Neural progenitor cell (in vitro differentiated cells): Measurements from ENCODE around the gene TNFRSF11A. TPM values are rescaled to one million over a fixed set of nuclear protein-coding genes. Genes with fewer than 3 reads are reported as not detected.

Experiments used
- DNase-seq: peaks from one replicate; pipeline ENCODE4 v3.0.0-alpha.2; 2016; ENCODE audit warnings: low spot score
- H2AFZ ChIP-seq: fragments of 200-600 bp; sonication (generic); replicated peaks from 2 replicates; pipeline ENCODE4 v1.6.1; 2016; ENCODE audit warnings: antibody characterized with exemption
- H3F3A ChIP-seq: fragments of 200-600 bp; sonication (generic); 2 replicates; pipeline ENCODE4 v1.6.1; 2016; ENCODE audit warnings: antibody characterized with exemption, low read depth
- H3K27ac ChIP-seq: fragments of 200-600 bp; sonication (generic); 2 replicates; pipeline ENCODE4 v1.5.1; 2016; ENCODE audit warnings: mild to moderate bottlenecking
- H3K27me3 ChIP-seq: fragments of 200-600 bp; sonication (generic); 2 replicates; pipeline ENCODE4 v1.6.1; 2016; ENCODE audit warnings: mild to moderate bottlenecking, moderate library complexity
- H3K36me3 ChIP-seq: fragments of 200-600 bp; sonication (generic); 2 replicates; pipeline ENCODE4 v1.5.1; 2016
- H3K4me1 ChIP-seq: fragments of 200-600 bp; sonication (generic); 2 replicates; pipeline ENCODE4 v1.6.1; 2016; ENCODE audit warnings: mixed run types
- H3K4me2 ChIP-seq: fragments of 200-600 bp; sonication (generic); 2 replicates; pipeline ENCODE4 v1.6.1; 2016
- H3K4me3 ChIP-seq: fragments of 200-600 bp; sonication (generic); 2 replicates; pipeline ENCODE4 v1.5.1; 2016
- H3K79me2 ChIP-seq: fragments of 200-600 bp; sonication (generic); 2 replicates; pipeline ENCODE4 v1.6.1; 2016; ENCODE audit warnings: low read depth
- H3K9ac ChIP-seq: fragments of 200-600 bp; sonication (generic); 2 replicates; pipeline ENCODE4 v1.6.1; 2016
- H3K9me3 ChIP-seq: fragments of 200-600 bp; sonication (generic); 2 replicates; pipeline ENCODE4 v1.5.1; 2016; ENCODE audit warnings: low read depth
- H4K20me1 ChIP-seq: fragments of 200-600 bp; sonication (generic); 2 replicates; pipeline ENCODE4 v1.6.1; 2016; ENCODE audit warnings: low read depth
- H3K27ac Mint-ChIP-seq: 3 replicates; pipeline ENCODE4 v1.8.0; 2021; ENCODE audit warnings: mixed read lengths
- H3K27me3 Mint-ChIP-seq: 2 replicates; pipeline ENCODE4 v1.8.0; 2022; ENCODE audit warnings: low read depth, mild to moderate bottlenecking, inconsistent platforms, moderate library complexity, mixed read lengths; ENCODE audit not compliant: insufficient read depth
- H3K36me3 Mint-ChIP-seq: 3 replicates; pipeline ENCODE4 v1.8.0; 2021; ENCODE audit warnings: mixed read lengths
- H3K4me1 Mint-ChIP-seq: 3 replicates; pipeline ENCODE4 v1.8.0; 2021; ENCODE audit warnings: mixed read lengths
- H3K4me3 Mint-ChIP-seq: 3 replicates; pipeline ENCODE4 v1.8.0; 2021; ENCODE audit warnings: mild to moderate bottlenecking, moderate library complexity, mixed read lengths
- H3K9me3 Mint-ChIP-seq: 3 replicates; pipeline ENCODE4 v1.8.0; 2020; ENCODE audit warnings: mixed read lengths
- EZH2 ChIP-seq: fragments of 200-600 bp; sonication (generic); IDR thresholded peaks from 2 replicates; pipeline ENCODE4 v1.6.1; 2017; ENCODE audit warnings: antibody characterized with exemption, mild to moderate bottlenecking, moderate library complexity
- EZH2phosphoT487 ChIP-seq: fragments of 200-600 bp; sonication (generic); IDR thresholded peaks from 2 replicates; pipeline ENCODE4 v1.6.1; 2017; ENCODE audit warnings: antibody characterized with exemption
- total RNA-seq: library from RNA; depleted of rRNA; stranded (reverse); fragments of >200 nt; gene quantifications from 2 replicates; pipeline ENCODE4 v1.2.3, GENCODE V29; 2015; ENCODE audit warnings: low replicate concordance
- TF ChIP-seq, protein P1 (sequence below): fragments of 200-600 bp; sonication (generic); IDR thresholded peaks from 2 replicates; pipeline ENCODE4 v1.5.1; 2017; ENCODE audit warnings: antibody characterized with exemption, mild to moderate bottlenecking

The TNFRSF11A gene
- total RNA-seq, 1 donor from 2014 or later = 0.47 TPM

DNA sequence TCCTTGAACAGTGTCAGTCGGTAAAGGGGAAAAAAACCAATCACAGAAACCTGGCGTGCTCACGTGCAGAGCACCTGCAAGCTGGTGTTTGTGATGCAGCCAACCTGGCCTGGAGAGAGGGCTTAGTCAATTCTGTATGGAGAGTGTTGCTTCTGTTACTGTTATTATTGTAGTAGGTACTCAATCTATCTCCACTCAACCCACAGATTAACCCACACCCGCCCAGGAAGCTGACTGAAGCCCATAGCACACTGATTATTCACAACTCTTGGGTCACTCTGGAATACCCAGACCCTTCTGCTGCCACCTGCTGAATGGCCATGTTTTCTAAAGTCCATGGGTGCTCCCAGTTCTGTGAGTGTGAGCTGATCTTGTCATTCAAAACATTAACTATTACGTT is 53.9 kb downstream of the TNFRSF11A start:
- no peak for DNase-seq
- TF ChIP-seq EZH2phosphoT487 = no peak
- TF ChIP-seq, protein P1, sequence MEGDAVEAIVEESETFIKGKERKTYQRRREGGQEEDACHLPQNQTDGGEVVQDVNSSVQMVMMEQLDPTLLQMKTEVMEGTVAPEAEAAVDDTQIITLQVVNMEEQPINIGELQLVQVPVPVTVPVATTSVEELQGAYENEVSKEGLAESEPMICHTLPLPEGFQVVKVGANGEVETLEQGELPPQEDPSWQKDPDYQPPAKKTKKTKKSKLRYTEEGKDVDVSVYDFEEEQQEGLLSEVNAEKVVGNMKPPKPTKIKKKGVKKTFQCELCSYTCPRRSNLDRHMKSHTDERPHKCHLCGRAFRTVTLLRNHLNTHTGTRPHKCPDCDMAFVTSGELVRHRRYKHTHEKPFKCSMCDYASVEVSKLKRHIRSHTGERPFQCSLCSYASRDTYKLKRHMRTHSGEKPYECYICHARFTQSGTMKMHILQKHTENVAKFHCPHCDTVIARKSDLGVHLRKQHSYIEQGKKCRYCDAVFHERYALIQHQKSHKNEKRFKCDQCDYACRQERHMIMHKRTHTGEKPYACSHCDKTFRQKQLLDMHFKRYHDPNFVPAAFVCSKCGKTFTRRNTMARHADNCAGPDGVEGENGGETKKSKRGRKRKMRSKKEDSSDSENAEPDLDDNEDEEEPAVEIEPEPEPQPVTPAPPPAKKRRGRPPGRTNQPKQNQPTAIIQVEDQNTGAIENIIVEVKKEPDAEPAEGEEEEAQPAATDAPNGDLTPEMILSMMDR = no peak
- no peak for TF ChIP-seq EZH2
- Histone ChIP-seq H3K4me2 (no peak overlapping the region), H3K4me1 (no peaks in the 10 kb centered on the region), H2AFZ (no peak overlapping the region), H3K27ac (no peak overlapping the region), H3K9ac (no peak overlapping the region), H3K9me3 (no peaks in the 10 kb centered on the region), H3K79me2 (no peaks in the 10 kb centered on the region), H3K4me3 (no peak overlapping the region), H4K20me1 (no peaks in the 10 kb centered on the region), H3K27me3 (no peaks in the 10 kb centered on the region), H3F3A (no peaks in the 10 kb centered on the region), H3K36me3 (no peaks in the 10 kb centered on the region)
- H3K36me3 Mint-ChIP-seq = no peaks in the 10 kb centered on the region
- H3K4me3 Mint-ChIP-seq = no peak overlapping the region
- H3K4me1 Mint-ChIP-seq = no peaks in the 10 kb centered on the region
- H3K27ac Mint-ChIP-seq = no peak overlapping the region
- peaks cover 2% of the 10 kb centered on the region for H3K27me3 Mint-ChIP-seq
- no peaks in the 10 kb centered on the region for H3K9me3 Mint-ChIP-seq

- peaks cover 6% of the 10 kb centered on the region for H3K27me3 Mint-ChIP-seq
These were observed 56.3 kb downstream of the TNFRSF11A start for GRCh38 chr18:62381373-62381772.

DNA sequence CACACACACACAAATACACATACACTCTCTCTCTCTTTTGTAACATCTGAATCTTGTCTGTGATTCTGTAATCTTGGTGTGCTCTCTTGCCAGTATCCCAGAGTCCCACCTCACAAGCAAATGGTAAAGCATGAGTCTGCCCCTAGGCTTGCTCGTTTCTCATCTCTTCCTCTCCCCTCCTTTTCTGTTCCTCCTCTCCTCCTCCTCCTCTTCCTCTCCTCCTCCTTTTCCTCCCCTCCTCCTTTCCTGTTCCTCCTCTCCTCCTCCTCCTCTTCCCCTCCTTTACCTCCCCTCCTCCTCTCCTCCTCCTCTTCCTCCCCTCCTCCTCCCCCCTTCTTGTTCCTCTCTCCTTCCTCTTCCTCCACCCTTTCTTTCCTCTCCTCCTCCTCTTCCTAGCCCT is 59.0 kb downstream of the TNFRSF11A start:
- Histone ChIP-seq H2AFZ (no peak overlapping the region), H3K4me3 (no peak overlapping the region), H3K27me3 (no peaks in the 10 kb centered on the region), H3K79me2 (no peaks in the 10 kb centered on the region), H3K27ac (no peak overlapping the region), H3K9me3 (no peaks in the 10 kb centered on the region), H3K36me3 (no peaks in the 10 kb centered on the region), H3F3A (peaks cover 3% of the 10 kb centered on the region), H3K9ac (no peak overlapping the region), H3K4me1 (peaks cover 6% of the 10 kb centered on the region), H4K20me1 (no peaks in the 10 kb centered on the region), H3K4me2 (no peak overlapping the region)
- Mint-ChIP-seq H3K4me3 (no peak overlapping the region), H3K27ac (no peak overlapping the region), H3K9me3 (peaks cover 7% of the 10 kb centered on the region), H3K36me3 (no peaks in the 10 kb centered on the region), H3K27me3 (peaks cover 6% of the 10 kb centered on the region), H3K4me1 (peaks cover 8% of the 10 kb centered on the region)
- no peak for DNase-seq
- TF ChIP-seq, protein P1 = no peak
- TF ChIP-seq EZH2 (no peak), EZH2phosphoT487 (no peak)

More at GRCh38 chr18:62381373-62381772, 56.3 kb downstream of the TNFRSF11A start:
- no peaks in the 10 kb centered on the region for H3K36me3 ChIP-seq
- no peak overlapping the region for H3K27ac Mint-ChIP-seq
- no peak overlapping the region for H3K4me3 ChIP-seq
- H3K9ac ChIP-seq = no peak overlapping the region
- no peaks in the 10 kb centered on the region for H3K27me3 ChIP-seq
- peaks cover 3% of the 10 kb centered on the region for H3F3A ChIP-seq
- H2AFZ ChIP-seq = no peak overlapping the region
- TF ChIP-seq EZH2phosphoT487 = no peak
- no peak overlapping the region for H3K4me2 ChIP-seq
- peaks cover 8% of the 10 kb centered on the region for H3K4me1 Mint-ChIP-seq
- no peaks in the 10 kb centered on the region for H3K9me3 ChIP-seq
- DNase-seq = no peak
- no peaks in the 10 kb centered on the region for H3K79me2 ChIP-seq
- H3K27ac ChIP-seq = no peak overlapping the region
- no peaks in the 10 kb centered on the region for H3K36me3 Mint-ChIP-seq
- H4K20me1 ChIP-seq = no peaks in the 10 kb centered on the region
- H3K4me1 ChIP-seq = peaks cover 5% of the 10 kb centered on the region
- no peak overlapping the region for H3K4me3 Mint-ChIP-seq
- peaks cover 7% of the 10 kb centered on the region for H3K9me3 Mint-ChIP-seq

DNA sequence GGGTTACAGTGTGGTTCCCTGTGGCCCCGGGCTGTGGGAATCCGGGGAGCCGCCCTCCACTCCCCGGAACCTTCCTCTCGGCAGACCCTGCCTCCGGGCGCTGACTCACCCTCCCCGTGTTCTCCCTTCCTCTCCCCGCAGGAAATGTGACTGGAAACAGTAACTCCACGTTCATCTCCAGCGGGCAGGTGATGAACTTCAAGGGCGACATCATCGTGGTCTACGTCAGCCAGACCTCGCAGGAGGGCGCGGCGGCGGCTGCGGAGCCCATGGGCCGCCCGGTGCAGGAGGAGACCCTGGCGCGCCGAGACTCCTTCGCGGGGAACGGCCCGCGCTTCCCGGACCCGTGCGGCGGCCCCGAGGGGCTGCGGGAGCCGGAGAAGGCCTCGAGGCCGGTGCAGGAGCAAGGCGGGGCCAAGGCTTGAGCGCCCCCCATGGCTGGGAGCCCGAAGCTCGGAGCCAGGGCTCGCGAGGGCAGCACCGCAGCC is 59.5 kb downstream of the TNFRSF11A start:
- Histone ChIP-seq H3K9me3 (no peaks in the 10 kb centered on the region), H3K9ac (no peak overlapping the region), H3K4me2 (peak overlapping the region; percentile 45), H3K4me1 (peaks cover 6% of the 10 kb centered on the region), H2AFZ (peak overlapping the region; percentile 79), H3K27me3 (no peaks in the 10 kb centered on the region), H3F3A (peaks cover 3% of the 10 kb centered on the region), H3K27ac (no peak overlapping the region), H3K36me3 (no peaks in the 10 kb centered on the region), H3K79me2 (no peaks in the 10 kb centered on the region), H3K4me3 (peak overlapping the region; percentile 19), H4K20me1 (no peaks in the 10 kb centered on the region)
- peak; percentile 32 for DNase-seq
- H3K27me3 Mint-ChIP-seq = peaks cover 8% of the 10 kb centered on the region
- H3K27ac Mint-ChIP-seq = no peak overlapping the region
- no peak for TF ChIP-seq EZH2phosphoT487
- TF ChIP-seq EZH2 = no peak
- TF ChIP-seq, protein P1 = no peak
- no peaks in the 10 kb centered on the region for H3K36me3 Mint-ChIP-seq
- peaks cover 8% of the 10 kb centered on the region for H3K4me1 Mint-ChIP-seq
- peaks cover 7% of the 10 kb centered on the region for H3K9me3 Mint-ChIP-seq
- no peak overlapping the region for H3K4me3 Mint-ChIP-seq
